H1 (cell line): ENCODE results near the gene GPC6. TPM values are rescaled to one million over a fixed set of nuclear protein-coding genes. Genes with fewer than 3 reads are reported as not detected.

ENCODE experiments used
- CTCF ChIA-PET: fragments of 300-600 bp; sonication (Branson Sonifier 250); formaldehyde crosslinking; loops from one replicate; lab custom pipeline; 2021; ENCODE audit not compliant: partially characterized antibody; lab: Charles Lee
- POLR2A ChIA-PET: fragments of 300-600 bp; sonication (Branson Sonifier 250); formaldehyde crosslinking; loops from one replicate; lab custom pipeline; 2021; ENCODE audit warnings: inconsistent platforms; ENCODE audit not compliant: partially characterized antibody; lab: Charles Lee
- DNase-seq, 2 experiments: peaks; one replicate each; pipeline versions ENCODE4 v3.0.0 to v3.0.0-alpha.2; 2010 to 2022; ENCODE audit warnings: low spot score in 2 of 2, low read depth in 1 of 2, mixed read lengths in 1 of 2
- FAIRE-seq: peaks from 2 replicates; lab custom pipeline; 2011; peaks lifted over from hg19 to GRCh38; lab: Jason Lieb, UNC
- H2AFZ ChIP-seq: 2 replicates; pipeline ENCODE4 v1.8.1; 2012; ENCODE audit warnings: low read length, inconsistent platforms
- H2AK5ac ChIP-seq: 2 replicates; pipeline ENCODE4 v1.6.1; 2013; ENCODE audit warnings: low read depth, low read length
- H2BK120ac ChIP-seq: replicated peaks from 2 replicates; pipeline ENCODE3; 2013; ENCODE audit warnings: low read depth, low read length, inconsistent platforms
- H2BK12ac ChIP-seq: 2 replicates; pipeline ENCODE4 v1.6.1; 2013; ENCODE audit warnings: low read depth, low read length
- H2BK15ac ChIP-seq: 2 replicates; pipeline ENCODE4 v1.6.1; 2013; ENCODE audit warnings: low read length
- H2BK20ac ChIP-seq: 2 replicates; pipeline ENCODE4 v1.6.1; 2013; ENCODE audit warnings: low read length
- H2BK5ac ChIP-seq: 2 replicates; pipeline ENCODE4 v1.6.1; 2013; ENCODE audit warnings: low read depth, low read length
- H3K14ac ChIP-seq: 2 replicates; pipeline ENCODE4 v1.6.1; 2013; ENCODE audit warnings: inconsistent platforms; ENCODE audit not compliant: insufficient read length
- H3K18ac ChIP-seq: 2 replicates; pipeline ENCODE4 v1.6.1; 2013; ENCODE audit warnings: low read length; ENCODE audit errors: extremely low read depth
- H3K23ac ChIP-seq: 2 replicates; pipeline ENCODE4 v1.6.1; 2013; ENCODE audit warnings: inconsistent platforms; ENCODE audit not compliant: insufficient read length
- H3K23me2 ChIP-seq: 2 replicates; pipeline ENCODE4 v1.6.1; 2013; ENCODE audit warnings: low read depth, low read length
- H3K27ac ChIP-seq: 2 replicates; pipeline ENCODE4 v1.6.1; 2011; ENCODE audit warnings: low read depth, low read length, inconsistent platforms
- H3K27me3 ChIP-seq, 4 experiments: replicated peaks in 1 of 4; 1 replicate in 1 of 4; 2 replicates in 3 of 4; pipeline versions ENCODE4 v1.6.1 to v1.8.1; 2011 to 2013; ENCODE audit warnings: low read length in 3 of 4, mild to moderate bottlenecking in 3 of 4, inconsistent platforms in 2 of 4, mixed read lengths in 2 of 4, moderate library complexity in 1 of 4; ENCODE audit not compliant: control insufficient read depth in 3 of 4, insufficient read depth in 3 of 4; ENCODE audit errors: extremely low read depth in 1 of 4
- H3K36me3 ChIP-seq, 4 experiments: 2 replicates each; pipeline versions ENCODE4 v1.6.1 to v1.8.1; 2011 to 2013; ENCODE audit warnings: mild to moderate bottlenecking in 4 of 4, low read length in 3 of 4, moderate library complexity in 2 of 4, control low read depth in 1 of 4, inconsistent platforms in 1 of 4; ENCODE audit not compliant: insufficient read depth in 4 of 4, control insufficient read depth in 2 of 4
- H3K4ac ChIP-seq: replicated peaks from 2 replicates; pipeline ENCODE3; 2013; ENCODE audit warnings: low read length, low read depth, mixed read lengths, inconsistent platforms; ENCODE audit not compliant: insufficient read length
- H3K4me1 ChIP-seq, 4 experiments: replicated peaks in 1 of 4; 1 replicate in 1 of 4; 2 replicates in 3 of 4; pipeline versions ENCODE4 v1.6.1 to v1.8.1; 2011 to 2013; ENCODE audit warnings: low read length in 3 of 4, inconsistent platforms in 2 of 4, mixed read lengths in 1 of 4; ENCODE audit not compliant: insufficient read depth in 4 of 4, control insufficient read depth in 3 of 4
- H3K4me2 ChIP-seq, 2 experiments: 2 replicates each; pipeline versions ENCODE4 v1.6.1 to v1.8.1; 2011 to 2013; ENCODE audit warnings: low read depth in 2 of 2, low read length in 2 of 2, control low read depth in 1 of 2, inconsistent platforms in 1 of 2, mild to moderate bottlenecking in 1 of 2; ENCODE audit not compliant: insufficient read depth in 1 of 2
- H3K4me3 ChIP-seq, 4 experiments: fragments of 200-600, 300-600 bp in 1 of 4; sonication (generic), shearing (Covaris generic), sonication (Bioruptor Twin) in 1 of 4; 2 replicates each; pipeline versions ENCODE4 v1.5.1 to v1.8.1; 2011 to 2016; ENCODE audit warnings: low read length in 4 of 4, low read depth in 3 of 4, control low read depth in 2 of 4, inconsistent platforms in 2 of 4, mild to moderate bottlenecking in 2 of 4, mixed read lengths in 1 of 4, moderate library complexity in 1 of 4; ENCODE audit not compliant: insufficient read depth in 2 of 4; ENCODE audit errors: extremely low read depth in 1 of 4
- H3K56ac ChIP-seq: replicated peaks from 2 replicates; pipeline ENCODE3; 2013; ENCODE audit warnings: low read depth, mild to moderate bottlenecking, mixed read lengths, low read length, inconsistent platforms; ENCODE audit not compliant: insufficient read length
- H3K79me1 ChIP-seq: 2 replicates; pipeline ENCODE4 v1.6.1; 2013; ENCODE audit warnings: low read depth, low read length, control low read depth
- H3K79me2 ChIP-seq, 2 experiments: 2 replicates each; pipeline versions ENCODE4 v1.6.1 to v1.8.1; 2012 to 2013; ENCODE audit warnings: low read length in 2 of 2, mild to moderate bottlenecking in 2 of 2, inconsistent platforms in 1 of 2; ENCODE audit not compliant: insufficient read depth in 2 of 2, control insufficient read depth in 1 of 2
- H3K9ac ChIP-seq, 4 experiments: replicated peaks in 1 of 4; 1 replicate in 1 of 4; 2 replicates in 3 of 4; pipeline versions ENCODE4 v1.6.1 to v1.8.1; 2011 to 2013; ENCODE audit warnings: low read depth in 3 of 4, low read length in 3 of 4, control low read depth in 2 of 4, mild to moderate bottlenecking in 2 of 4, moderate library complexity in 2 of 4, inconsistent platforms in 1 of 4; ENCODE audit errors: extremely low read depth in 1 of 4
- H3K9me3 ChIP-seq, 2 experiments: 2 replicates each; pipeline versions ENCODE4 v1.6.1 to v1.8.1; 2012 to 2013; ENCODE audit warnings: mild to moderate bottlenecking in 2 of 2, moderate library complexity in 2 of 2, control low read depth in 1 of 2, inconsistent platforms in 1 of 2, low read depth in 1 of 2, low read length in 1 of 2, mixed read lengths in 1 of 2; ENCODE audit not compliant: insufficient read depth in 2 of 2
- H4K20me1 ChIP-seq, 2 experiments: replicated peaks in 1 of 2; 2 replicates each; pipeline versions ENCODE3 to v1.8.1; 2011 to 2013; ENCODE audit warnings: inconsistent platforms in 2 of 2, low read length in 2 of 2, mild to moderate bottlenecking in 1 of 2; ENCODE audit not compliant: insufficient read depth in 2 of 2, control insufficient read depth in 1 of 2
- H4K5ac ChIP-seq: 2 replicates; pipeline ENCODE4 v1.6.1; 2013; ENCODE audit warnings: low read length, low read depth, mixed read lengths, inconsistent platforms; ENCODE audit not compliant: insufficient read length
- H4K8ac ChIP-seq: 2 replicates; pipeline ENCODE4 v1.8.0; 2013; ENCODE audit warnings: mild to moderate bottlenecking, moderate library complexity, low read length, inconsistent platforms; ENCODE audit not compliant: insufficient read depth; ENCODE audit errors: extremely low read depth
- H4K91ac ChIP-seq: replicated peaks from 2 replicates; pipeline ENCODE3; 2013; ENCODE audit warnings: low read length, mixed read lengths, inconsistent platforms; ENCODE audit not compliant: insufficient read length
- PHF8 ChIP-seq: fragments of 200-600 bp; sonication (generic); conservative IDR thresholded peaks from 2 replicates; pipeline ENCODE4 v1.7.1; 2012; ENCODE audit warnings: low read depth, mild to moderate bottlenecking, inconsistent platforms, low read length, moderate library complexity
- SIRT6 ChIP-seq: IDR thresholded peaks from one replicate; pipeline ENCODE4 v1.7.1; 2012; ENCODE audit warnings: low read length, inconsistent platforms
- WGBS, 2 experiments: shearing (Covaris generic) in 1 of 2; methylation state at CpG; one replicate each; pipeline versions ENCODE4 v1.1.6 to v1.1.7; 2013 to 2015; ENCODE audit warnings: low lambda C conversion rate in 2 of 2, mixed read lengths in 2 of 2, inconsistent platforms in 1 of 2, low coverage in 1 of 2, missing lambda C conversion rate in 1 of 2; ENCODE audit not compliant: insufficient replicate concordance in 2 of 2, insufficient coverage in 1 of 2, insufficient read length in 1 of 2; ENCODE audit errors: extremely low coverage in 1 of 2, missing lambda C conversion rate in 1 of 2; 5-methylcytosine and 5-hydroxymethylcytosine counted together
- polyA plus RNA-seq, 7 experiments: library from polyadenylated mRNA; depleted of rRNA in 3 of 7; stranded (reverse) in 5 of 7; unstranded in 2 of 7; fragments of >200 nt in 5 of 7; fragments of 200-250 nt in 2 of 7; gene quantifications; 1 replicate in 5 of 7; 2 replicates in 1 of 7; 4 replicates in 1 of 7; pipeline versions ENCODE4 v1.2.1 to v1.2.3, GENCODE V29; 2011 to 2013; ENCODE audit warnings: missing spikeins in 2 of 7, mixed read lengths in 2 of 7
- total RNA-seq: library from RNA; stranded (reverse); fragmentation: NEBNext Ultra II Directional; extraction: Animal tissue kit (Norgen Biotek cat#: 25700); gene quantifications from 2 replicates; pipeline ENCODE4 v1.2.1, GENCODE V29; 2021

Gene GPC6
- total and polyA plus RNA-seq, 2 of the 8 experiments (the other 6 are each of a cell fraction or from before 2014, with no cell fraction given), result 5.4 to 12.0 TPM

- no peaks in the 10 kb centered on the region for H3K79me1 ChIP-seq
- H2BK12ac ChIP-seq, result no peak overlapping the region
- no peak for FAIRE-seq
These were observed 969.8 kb downstream of the GPC6 start for GRCh38 chr13:94196413-94196812.

More at GRCh38 chr13:94196413-94196812, 969.8 kb downstream of the GPC6 start:
- H3K18ac ChIP-seq, result no peak overlapping the region
- H2AFZ ChIP-seq, result no peak overlapping the region
- H2BK15ac ChIP-seq, result no peak overlapping the region
- no peak overlapping the region for H4K5ac ChIP-seq
- H3K79me2 ChIP-seq, result no peaks in the 10 kb centered on the region
- H2AK5ac ChIP-seq, result no peak overlapping the region
- H4K8ac ChIP-seq, result no peak overlapping the region
- H3K23ac ChIP-seq, result no peak overlapping the region
- H3K27me3 ChIP-seq, result no peaks in the 10 kb centered on the region
- no peaks in the 10 kb centered on the region for H3K36me3 ChIP-seq
- H3K4me1 ChIP-seq, result no peaks in the 10 kb centered on the region
- H3K4ac ChIP-seq, result no peak overlapping the region
- ChIA-PET POLR2A (no interaction called here), CTCF (no interaction called here)
- no peak for TF ChIP-seq SIRT6
- no peak for TF ChIP-seq PHF8
- DNase-seq, result no peak
- no peak overlapping the region for H2BK5ac ChIP-seq
- no peak overlapping the region for H3K4me3 ChIP-seq
- no peaks in the 10 kb centered on the region for H3K9me3 ChIP-seq
- H3K27ac ChIP-seq, result no peak overlapping the region
- H3K9ac ChIP-seq, result no peak overlapping the region
- H3K14ac ChIP-seq, result no peak overlapping the region
- no peak overlapping the region for H3K56ac ChIP-seq
- no peak overlapping the region for H3K4me2 ChIP-seq
- 86% methylated on average over 5 of the region's 5 CpGs; no CpG with 5 or more reads in 1 of the 2 experiments for WGBS, 2 experiments
- no peak overlapping the region for H2BK20ac ChIP-seq
- no peak overlapping the region for H2BK120ac ChIP-seq
- H3K23me2 ChIP-seq, result no peaks in the 10 kb centered on the region
- no peaks in the 10 kb centered on the region for H4K20me1 ChIP-seq
- H4K91ac ChIP-seq, result no peak overlapping the region
